Muscle layer of colon (tissue), 2 donors: Measurements from ENCODE around the gene RGL3.
A peak's percentile ranks its signal among the peaks of the same experiment; 100 is the strongest.

Source experiments
- H3K27ac ChIP-seq: one replicate; pipeline ENCODE4 v1.7.0; 2013; ENCODE audit warnings: low read depth, mild to moderate bottlenecking, low read length, moderate library complexity
- H3K27me3 ChIP-seq, 2 donors: one replicate each; pipeline ENCODE4 v1.7.0; 2013; ENCODE audit warnings: low read length in 2 of 2, mild to moderate bottlenecking in 2 of 2; ENCODE audit not compliant: insufficient read depth in 2 of 2, control insufficient read depth in 1 of 2
- H3K36me3 ChIP-seq: one replicate; pipeline ENCODE4 v1.7.0; 2013; ENCODE audit warnings: mild to moderate bottlenecking, low read length; ENCODE audit not compliant: insufficient read depth
- H3K4me1 ChIP-seq: one replicate; pipeline ENCODE4 v1.7.0; 2013; ENCODE audit warnings: mild to moderate bottlenecking, low read length; ENCODE audit not compliant: insufficient read depth
- H3K4me3 ChIP-seq, 2 donors: one replicate each; pipeline ENCODE4 v1.7.0; 2013; ENCODE audit warnings: low read length in 2 of 2, low read depth in 1 of 2, mild to moderate bottlenecking in 1 of 2, moderate library complexity in 1 of 2
- H3K9ac ChIP-seq: one replicate; pipeline ENCODE4 v1.7.0; 2013; ENCODE audit warnings: low read length
- H3K9me3 ChIP-seq: one replicate; pipeline ENCODE4 v1.7.0; 2013; ENCODE audit warnings: mild to moderate bottlenecking, low read length
- donor health status: abdominal sarcoma.
- donor health status: Adenocarcinoma of cecum.

RGL3 gene

DNA sequence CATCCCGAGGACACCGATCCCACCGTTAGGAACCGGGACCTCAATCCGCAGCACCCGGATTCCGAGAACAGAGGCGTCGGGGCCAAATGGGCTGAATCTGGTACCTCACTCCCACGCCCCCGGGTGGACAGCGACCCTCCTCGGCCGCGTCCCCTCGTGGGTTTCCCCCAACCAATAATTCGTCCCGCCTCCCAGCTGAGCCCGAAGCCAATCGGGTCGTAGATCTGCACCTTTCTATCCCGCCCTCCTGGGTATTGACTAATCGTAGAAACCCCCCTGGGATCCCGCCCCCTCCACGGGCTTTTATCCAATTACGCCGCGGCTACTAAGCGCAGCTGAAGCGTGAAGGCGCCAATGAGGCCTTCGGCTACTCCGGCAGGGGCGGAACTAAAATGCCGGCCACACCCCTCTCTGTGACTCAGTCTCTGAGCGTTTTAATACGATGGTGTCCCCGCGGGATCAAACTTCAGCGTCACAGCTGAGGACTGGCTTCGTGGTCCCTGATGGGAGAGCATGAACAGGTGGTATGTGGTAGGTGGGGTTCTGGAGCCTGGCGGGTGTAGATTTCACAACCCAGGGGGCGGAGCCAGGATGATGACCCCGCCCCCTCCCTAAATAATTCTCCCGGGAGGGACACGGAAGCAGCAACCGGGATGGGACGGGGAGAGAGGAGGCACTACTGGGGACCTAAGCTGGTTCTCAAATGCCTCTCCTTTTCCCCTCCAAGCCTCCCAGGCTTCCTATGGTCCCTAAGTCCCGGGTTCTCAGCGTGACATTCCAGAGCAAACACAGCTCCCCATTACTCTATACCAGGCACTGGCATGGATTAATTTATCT, 72.8 kb downstream of the RGL3 start, which contains the start of the genes CCDC159 and TMEM205:
CCDC159 (plus strand) TSS at position 416 of the 837 bp plus-strand sequence; CDS start at position 504, 88 bp downstream.
TMEM205 (minus strand) TSS at position 165 of the 837 bp plus-strand sequence. CDS start 649 bp downstream, outside the sequence.
- peak within 1 kb of the TSS; percentile 65 to 73 for H3K4me3 ChIP-seq
- H3K36me3 ChIP-seq = peaks cover 13% of the 10 kb centered on the region
- H3K4me1 ChIP-seq = peaks cover 24% of the 10 kb centered on the region
- H3K9me3 ChIP-seq = no peaks in the 10 kb centered on the region
- peak within 1 kb of the TSS; percentile 87 for H3K9ac ChIP-seq
- no peaks in the 10 kb centered on the region for H3K27me3 ChIP-seq
- H3K27ac ChIP-seq = peak within 1 kb of the TSS; percentile 91

DNA sequence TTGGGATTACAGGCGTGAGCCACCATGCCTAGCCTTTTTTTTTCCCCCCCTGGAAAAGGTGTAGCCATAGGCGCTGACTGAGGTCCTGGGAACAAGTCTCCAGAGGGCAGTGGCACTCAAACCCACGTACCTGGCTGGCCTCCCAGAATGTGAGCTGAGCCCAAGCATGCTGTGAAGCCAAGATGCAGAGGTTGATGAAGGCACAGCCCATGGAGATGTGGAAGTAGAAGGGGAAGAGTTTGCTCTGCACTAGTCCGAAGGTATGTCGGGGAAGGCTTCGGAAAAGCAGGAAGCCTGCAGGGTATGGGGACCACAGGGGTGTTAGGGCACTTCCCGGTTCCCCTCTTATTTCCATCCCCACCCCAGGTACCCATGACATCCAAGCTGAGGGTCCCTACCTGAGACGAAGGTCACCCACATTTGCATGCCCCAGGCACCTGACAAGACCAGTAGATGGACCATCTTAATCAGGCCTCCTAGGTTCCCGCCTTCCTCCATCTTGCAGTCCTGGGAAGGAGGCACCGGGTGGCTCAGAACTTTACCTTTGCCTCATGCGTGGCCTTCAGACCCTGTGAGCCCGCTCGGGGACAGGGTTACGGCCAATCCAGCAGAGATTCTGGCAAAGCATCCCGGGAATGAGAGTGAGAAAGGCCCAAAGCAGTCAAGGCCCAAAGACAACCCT, 73.9 kb downstream of the RGL3 start:
- Histone ChIP-seq H3K9ac (peak overlapping the region; percentile 87), H3K27ac (peak overlapping the region; percentile 91), H3K9me3 (no peaks in the 10 kb centered on the region), H3K4me1 (peaks cover 24% of the 10 kb centered on the region), H3K27me3 (no peaks in the 10 kb centered on the region), H3K4me3 (peak overlapping the region; percentile 64 to 73), H3K36me3 (peaks cover 16% of the 10 kb centered on the region)
